K562 (cell line): Measurements from ENCODE around the gene SPRYD7.

ENCODE experiments used
- BHLHE40 ChIP-seq: IDR thresholded peaks from 2 replicates; pipeline ENCODE4 v1.6.1; 2011; ENCODE audit warnings: low read length, improper control_type of control experiment
- FOS ChIP-seq: IDR thresholded peaks from 3 replicates; pipeline ENCODE4 v1.6.1; 2011; ENCODE audit not compliant: insufficient read length; ENCODE audit errors: extremely low read depth
- FOXJ3 ChIP-seq: sonication (generic); formaldehyde crosslinking; IDR thresholded peaks from 2 replicates; pipeline ENCODE4 v1.4.0; 2020; ENCODE audit warnings: mild to moderate bottlenecking, missing genetic modification reagents
- MYNN ChIP-seq, 2 experiments: sonication (generic); formaldehyde crosslinking in 1 of 2; IDR thresholded peaks; 2 replicates each; pipeline versions ENCODE4 v1.5.0 to v1.6.1; 2016 to 2020; ENCODE audit warnings: antibody characterized with exemption in 1 of 2, missing genetic modification reagents in 1 of 2
- NFIC ChIP-seq: fragments of 450-650 bp; IDR thresholded peaks from 2 replicates; pipeline ENCODE4 v1.6.1; 2017; ENCODE audit warnings: mild to moderate bottlenecking, inconsistent platforms
- TAF1 ChIP-seq: IDR thresholded peaks from 2 replicates; pipeline ENCODE4 v1.6.1; 2011; ENCODE audit warnings: mild to moderate bottlenecking, low read length, moderate library complexity; ENCODE audit not compliant: insufficient read depth, control insufficient read depth, severe bottlenecking; ENCODE audit errors: extremely low read depth
- ZNF165 ChIP-seq: fragments of 250-450 bp; sonication (Bioruptor Pico); IDR thresholded peaks from 2 replicates; pipeline ENCODE4 v1.4.0; 2020; ENCODE audit warnings: borderline replicate concordance
- TF ChIP-seq, protein P1 (sequence below): sonication (generic); formaldehyde crosslinking; IDR thresholded peaks from 2 replicates; pipeline ENCODE4 v1.8.1; 2023; ENCODE audit warnings: mild to moderate bottlenecking, missing genetic modification reagents
- TF ChIP-seq, protein P2 (sequence below): sonication (generic); formaldehyde crosslinking; IDR thresholded peaks from 2 replicates; pipeline ENCODE4 v1.8.0; 2023; ENCODE audit warnings: mild to moderate bottlenecking, missing genetic modification reagents
- TF ChIP-seq, protein P3 (sequence below), 3 experiments: IDR thresholded peaks in 2 of 3; conservative IDR thresholded peaks in 1 of 3; 2 replicates each; pipeline ENCODE4 v1.5.1; 2011 to 2012; ENCODE audit warnings: low read length in 3 of 3, mild to moderate bottlenecking in 3 of 3, control low read depth in 2 of 3, improper control_type of control experiment in 1 of 3, inconsistent platforms in 1 of 3, low read depth in 1 of 3, mixed read lengths in 1 of 3, moderate library complexity in 1 of 3; ENCODE audit not compliant: insufficient read depth in 2 of 3

DNA sequence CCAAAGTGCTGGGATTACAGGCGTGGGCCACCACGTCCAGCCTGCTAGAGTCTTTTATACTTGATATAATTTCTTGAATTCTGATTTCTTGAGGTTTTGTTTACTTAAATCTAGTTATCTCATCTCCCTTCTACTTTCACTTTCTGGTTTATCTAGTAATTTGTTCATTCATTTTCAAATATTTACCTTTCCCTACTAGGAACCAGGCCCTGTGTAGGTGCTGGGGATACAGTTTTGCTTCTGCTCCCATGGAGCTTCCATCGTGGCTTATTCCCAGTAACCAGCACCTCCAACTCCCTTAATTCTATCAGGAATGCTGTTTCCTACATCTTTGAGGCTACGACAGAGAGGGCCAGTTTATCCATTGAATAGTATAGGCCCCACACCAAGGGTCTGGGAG, 36.6 kb upstream of the SPRYD7 start:
- no peak for TF ChIP-seq MYNN (IDR thresholded peaks at IDR 0.05)
- TF ChIP-seq MYNN (CRISPR knock-in tag; IDR thresholded peaks at IDR 0.05), result no peak
- TF ChIP-seq FOS, result no peak
- no peak for TF ChIP-seq ZNF165
- TF ChIP-seq, protein P1, sequence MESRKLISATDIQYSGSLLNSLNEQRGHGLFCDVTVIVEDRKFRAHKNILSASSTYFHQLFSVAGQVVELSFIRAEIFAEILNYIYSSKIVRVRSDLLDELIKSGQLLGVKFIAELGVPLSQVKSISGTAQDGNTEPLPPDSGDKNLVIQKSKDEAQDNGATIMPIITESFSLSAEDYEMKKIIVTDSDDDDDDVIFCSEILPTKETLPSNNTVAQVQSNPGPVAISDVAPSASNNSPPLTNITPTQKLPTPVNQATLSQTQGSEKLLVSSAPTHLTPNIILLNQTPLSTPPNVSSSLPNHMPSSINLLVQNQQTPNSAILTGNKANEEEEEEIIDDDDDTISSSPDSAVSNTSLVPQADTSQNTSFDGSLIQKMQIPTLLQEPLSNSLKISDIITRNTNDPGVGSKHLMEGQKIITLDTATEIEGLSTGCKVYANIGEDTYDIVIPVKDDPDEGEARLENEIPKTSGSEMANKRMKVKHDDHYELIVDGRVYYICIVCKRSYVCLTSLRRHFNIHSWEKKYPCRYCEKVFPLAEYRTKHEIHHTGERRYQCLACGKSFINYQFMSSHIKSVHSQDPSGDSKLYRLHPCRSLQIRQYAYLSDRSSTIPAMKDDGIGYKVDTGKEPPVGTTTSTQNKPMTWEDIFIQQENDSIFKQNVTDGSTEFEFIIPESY, result no peak
- TF ChIP-seq NFIC, result no peak
- no peak for TF ChIP-seq FOXJ3 (CRISPR knock-in tag)
- no peak for TF ChIP-seq TAF1
- TF ChIP-seq BHLHE40, result no peak
- TF ChIP-seq, protein P2, sequence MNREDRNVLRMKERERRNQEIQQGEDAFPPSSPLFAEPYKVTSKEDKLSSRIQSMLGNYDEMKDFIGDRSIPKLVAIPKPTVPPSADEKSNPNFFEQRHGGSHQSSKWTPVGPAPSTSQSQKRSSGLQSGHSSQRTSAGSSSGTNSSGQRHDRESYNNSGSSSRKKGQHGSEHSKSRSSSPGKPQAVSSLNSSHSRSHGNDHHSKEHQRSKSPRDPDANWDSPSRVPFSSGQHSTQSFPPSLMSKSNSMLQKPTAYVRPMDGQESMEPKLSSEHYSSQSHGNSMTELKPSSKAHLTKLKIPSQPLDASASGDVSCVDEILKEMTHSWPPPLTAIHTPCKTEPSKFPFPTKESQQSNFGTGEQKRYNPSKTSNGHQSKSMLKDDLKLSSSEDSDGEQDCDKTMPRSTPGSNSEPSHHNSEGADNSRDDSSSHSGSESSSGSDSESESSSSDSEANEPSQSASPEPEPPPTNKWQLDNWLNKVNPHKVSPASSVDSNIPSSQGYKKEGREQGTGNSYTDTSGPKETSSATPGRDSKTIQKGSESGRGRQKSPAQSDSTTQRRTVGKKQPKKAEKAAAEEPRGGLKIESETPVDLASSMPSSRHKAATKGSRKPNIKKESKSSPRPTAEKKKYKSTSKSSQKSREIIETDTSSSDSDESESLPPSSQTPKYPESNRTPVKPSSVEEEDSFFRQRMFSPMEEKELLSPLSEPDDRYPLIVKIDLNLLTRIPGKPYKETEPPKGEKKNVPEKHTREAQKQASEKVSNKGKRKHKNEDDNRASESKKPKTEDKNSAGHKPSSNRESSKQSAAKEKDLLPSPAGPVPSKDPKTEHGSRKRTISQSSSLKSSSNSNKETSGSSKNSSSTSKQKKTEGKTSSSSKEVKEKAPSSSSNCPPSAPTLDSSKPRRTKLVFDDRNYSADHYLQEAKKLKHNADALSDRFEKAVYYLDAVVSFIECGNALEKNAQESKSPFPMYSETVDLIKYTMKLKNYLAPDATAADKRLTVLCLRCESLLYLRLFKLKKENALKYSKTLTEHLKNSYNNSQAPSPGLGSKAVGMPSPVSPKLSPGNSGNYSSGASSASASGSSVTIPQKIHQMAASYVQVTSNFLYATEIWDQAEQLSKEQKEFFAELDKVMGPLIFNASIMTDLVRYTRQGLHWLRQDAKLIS (CRISPR knock-in tag), result no peak
- TF ChIP-seq, protein P3, sequence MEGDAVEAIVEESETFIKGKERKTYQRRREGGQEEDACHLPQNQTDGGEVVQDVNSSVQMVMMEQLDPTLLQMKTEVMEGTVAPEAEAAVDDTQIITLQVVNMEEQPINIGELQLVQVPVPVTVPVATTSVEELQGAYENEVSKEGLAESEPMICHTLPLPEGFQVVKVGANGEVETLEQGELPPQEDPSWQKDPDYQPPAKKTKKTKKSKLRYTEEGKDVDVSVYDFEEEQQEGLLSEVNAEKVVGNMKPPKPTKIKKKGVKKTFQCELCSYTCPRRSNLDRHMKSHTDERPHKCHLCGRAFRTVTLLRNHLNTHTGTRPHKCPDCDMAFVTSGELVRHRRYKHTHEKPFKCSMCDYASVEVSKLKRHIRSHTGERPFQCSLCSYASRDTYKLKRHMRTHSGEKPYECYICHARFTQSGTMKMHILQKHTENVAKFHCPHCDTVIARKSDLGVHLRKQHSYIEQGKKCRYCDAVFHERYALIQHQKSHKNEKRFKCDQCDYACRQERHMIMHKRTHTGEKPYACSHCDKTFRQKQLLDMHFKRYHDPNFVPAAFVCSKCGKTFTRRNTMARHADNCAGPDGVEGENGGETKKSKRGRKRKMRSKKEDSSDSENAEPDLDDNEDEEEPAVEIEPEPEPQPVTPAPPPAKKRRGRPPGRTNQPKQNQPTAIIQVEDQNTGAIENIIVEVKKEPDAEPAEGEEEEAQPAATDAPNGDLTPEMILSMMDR (IDR thresholded peaks at IDR 0.05 in 2 of 3, conservative IDR thresholded peaks at IDR 0.05 in 1 of 3; ENCODE audit: insufficient read depth in 2 of 3, low read depth in 1 of 3, low read length in 3 of 3), result no peak
